ENCODE data around the gene OR4D6. TPM values are rescaled to one million over a fixed set of nuclear protein-coding genes. Genes with fewer than 3 reads are reported as not detected.

Gene OR4D6
- total RNA-seq, 2 experiments from 2014 or later = not detected

- H3K27me3 Mint-ChIP-seq = peaks cover 9% of the 10 kb centered on the region
- no peaks in the 10 kb centered on the region for H3K36me3 Mint-ChIP-seq (ENCODE audit: low read depth)
- no peak overlapping the region for H3K4me3 Mint-ChIP-seq
- H3K4me1 Mint-ChIP-seq = no peaks in the 10 kb centered on the region
- POLR2A ChIA-PET = no interaction called here
- CTCF ChIA-PET = no interaction called here
- no peak overlapping the region for H3K27ac Mint-ChIP-seq
- no peaks in the 10 kb centered on the region for H3K9me3 Mint-ChIP-seq
- no peak for DNase-seq
Measured at GRCh38 chr11:59448484-59448883, 8.3 kb upstream of the OR4D6 start.

GRCh38 chr11:59459916-59460315 is 3.2 kb downstream of the OR4D6 start:
- no peaks in the 10 kb centered on the region for H3K36me3 Mint-ChIP-seq (ENCODE audit: low read depth)
- no peak for DNase-seq
- ChIA-PET CTCF (no interaction called here), POLR2A (no interaction called here)
- H3K4me1 Mint-ChIP-seq = no peaks in the 10 kb centered on the region
- no peak overlapping the region for H3K27ac Mint-ChIP-seq
- H3K9me3 Mint-ChIP-seq = no peaks in the 10 kb centered on the region
- H3K4me3 Mint-ChIP-seq = no peak overlapping the region
- peaks cover 11% of the 10 kb centered on the region for H3K27me3 Mint-ChIP-seq

- DNase-seq = no peak
- no peaks in the 10 kb centered on the region for H3K9me3 Mint-ChIP-seq
- CTCF ChIA-PET = no interaction called here
- peaks cover 7% of the 10 kb centered on the region for H3K27me3 Mint-ChIP-seq
- H3K27ac Mint-ChIP-seq = no peak overlapping the region
- no peaks in the 10 kb centered on the region for H3K4me1 Mint-ChIP-seq
- POLR2A ChIA-PET = no interaction called here
- H3K4me3 Mint-ChIP-seq = no peak overlapping the region
- H3K36me3 Mint-ChIP-seq (ENCODE audit: low read depth) = no peaks in the 10 kb centered on the region
Measured at GRCh38 chr11:59463190-59463641, 6.5 kb downstream of the OR4D6 start.

GRCh38 chr11:59473015-59473414 is 16.3 kb downstream of the OR4D6 start, which contains the start of gene OR4D10:
OR4D10 (plus strand) TSS chr11:59473315; CDS start chr11:59477430, 4,115 bp downstream.
- H3K9me3 Mint-ChIP-seq = no peaks in the 10 kb centered on the region
- no peak for DNase-seq
- peaks cover 17% of the 10 kb centered on the region for H3K27me3 Mint-ChIP-seq
- ChIA-PET POLR2A (no interaction called here), CTCF (no interaction called here)
- no peak within 1 kb of the TSS for H3K4me3 Mint-ChIP-seq
- no peaks in the 10 kb centered on the region for H3K4me1 Mint-ChIP-seq
- no peak within 1 kb of the TSS for H3K27ac Mint-ChIP-seq
- no peaks in the 10 kb centered on the region for H3K36me3 Mint-ChIP-seq (ENCODE audit: low read depth)

GRCh38 chr11:59475176-59475575 is 18.4 kb downstream of the OR4D6 start:
- H3K4me3 Mint-ChIP-seq = no peak overlapping the region
- no peaks in the 10 kb centered on the region for H3K4me1 Mint-ChIP-seq
- no peak for DNase-seq
- POLR2A ChIA-PET = no interaction called here
- no peaks in the 10 kb centered on the region for H3K36me3 Mint-ChIP-seq (ENCODE audit: low read depth)
- peaks cover 22% of the 10 kb centered on the region for H3K27me3 Mint-ChIP-seq
- no peaks in the 10 kb centered on the region for H3K9me3 Mint-ChIP-seq
- H3K27ac Mint-ChIP-seq = no peak overlapping the region
- CTCF ChIA-PET = no interaction called here

GRCh38 chr11:59479906-59480305 is 23.1 kb downstream of the OR4D6 start:
- Mint-ChIP-seq H3K4me3 (no peak overlapping the region), H3K9me3 (no peaks in the 10 kb centered on the region), H3K36me3 (ENCODE audit: low read depth) (no peaks in the 10 kb centered on the region), H3K4me1 (no peaks in the 10 kb centered on the region), H3K27me3 (peaks cover 18% of the 10 kb centered on the region), H3K27ac (no peak overlapping the region)
- ChIA-PET POLR2A (no interaction called here), CTCF (no interaction called here)
- no peak for DNase-seq

- DNase-seq = no peak
- POLR2A ChIA-PET = no interaction called here
- no peaks in the 10 kb centered on the region for H3K9me3 Mint-ChIP-seq
Measured at GRCh38 chr11:59480359-59480758, 23.6 kb downstream of the OR4D6 start.

GRCh38 chr11:59501931-59502330 is 45.2 kb downstream of the OR4D6 start:
- Mint-ChIP-seq H3K27ac (no peak overlapping the region), H3K36me3 (ENCODE audit: low read depth) (no peaks in the 10 kb centered on the region), H3K4me1 (no peaks in the 10 kb centered on the region), H3K4me3 (no peak overlapping the region), H3K9me3 (peaks cover 2% of the 10 kb centered on the region), H3K27me3 (peaks cover 13% of the 10 kb centered on the region)
- no peak for DNase-seq
- ChIA-PET POLR2A (no interaction called here), CTCF (no interaction called here)

More at GRCh38 chr11:59480359-59480758, 23.6 kb downstream of the OR4D6 start:
- Mint-ChIP-seq H3K4me1 (no peaks in the 10 kb centered on the region), H3K36me3 (ENCODE audit: low read depth) (no peaks in the 10 kb centered on the region), H3K4me3 (no peak overlapping the region), H3K27me3 (peaks cover 20% of the 10 kb centered on the region), H3K27ac (no peak overlapping the region)
- CTCF ChIA-PET = no interaction called here

- POLR2A ChIA-PET = no interaction called here
- Mint-ChIP-seq H3K36me3 (ENCODE audit: low read depth) (no peaks in the 10 kb centered on the region), H3K4me1 (no peaks in the 10 kb centered on the region), H3K27ac (no peak within 1 kb of the TSS), H3K9me3 (peaks cover 2% of the 10 kb centered on the region), H3K27me3 (peaks cover 7% of the 10 kb centered on the region), H3K4me3 (no peak within 1 kb of the TSS)
- DNase-seq = no peak
- CTCF ChIA-PET = no interaction called here
Measured at GRCh38 chr11:59503276-59503675, 46.5 kb downstream of the OR4D6 start, which contains the start of gene OR4D11. OR4D11 (plus strand) TSS chr11:59503576; CDS start chr11:59503576, 0 bp downstream.

Other genes with a start within 250 kb of the OR4D6 start
- not detected for gene MPEG1, start 244.0 kb upstream of the OR4D6 start, total RNA-seq
- not detected for gene OR5AN1, start 98.1 kb upstream of the OR4D6 start, total RNA-seq
- not detected for gene OR5A2, start 30.5 kb upstream of the OR4D6 start, total RNA-seq
- gene OR5A1, start 20.5 kb upstream of the OR4D6 start, total RNA-seq = not detected
- gene OR4D10, start 16.4 kb downstream of the OR4D6 start, total RNA-seq = not detected
- gene OR4D11, start 46.6 kb downstream of the OR4D6 start, total RNA-seq = not detected
- not detected for gene OR4D9, start 54.6 kb downstream of the OR4D6 start, total RNA-seq
- 10 to 100 TPM; 40.4 to 41.5 TPM for gene OSBP, start 158.8 kb downstream of the OR4D6 start, total RNA-seq
- gene PATL1, start 212.1 kb downstream of the OR4D6 start, total RNA-seq = 10 to 100 TPM; 56.4 to 56.8 TPM